ENCODE measurements around the gene TNXB.

The TNXB gene, protein sequence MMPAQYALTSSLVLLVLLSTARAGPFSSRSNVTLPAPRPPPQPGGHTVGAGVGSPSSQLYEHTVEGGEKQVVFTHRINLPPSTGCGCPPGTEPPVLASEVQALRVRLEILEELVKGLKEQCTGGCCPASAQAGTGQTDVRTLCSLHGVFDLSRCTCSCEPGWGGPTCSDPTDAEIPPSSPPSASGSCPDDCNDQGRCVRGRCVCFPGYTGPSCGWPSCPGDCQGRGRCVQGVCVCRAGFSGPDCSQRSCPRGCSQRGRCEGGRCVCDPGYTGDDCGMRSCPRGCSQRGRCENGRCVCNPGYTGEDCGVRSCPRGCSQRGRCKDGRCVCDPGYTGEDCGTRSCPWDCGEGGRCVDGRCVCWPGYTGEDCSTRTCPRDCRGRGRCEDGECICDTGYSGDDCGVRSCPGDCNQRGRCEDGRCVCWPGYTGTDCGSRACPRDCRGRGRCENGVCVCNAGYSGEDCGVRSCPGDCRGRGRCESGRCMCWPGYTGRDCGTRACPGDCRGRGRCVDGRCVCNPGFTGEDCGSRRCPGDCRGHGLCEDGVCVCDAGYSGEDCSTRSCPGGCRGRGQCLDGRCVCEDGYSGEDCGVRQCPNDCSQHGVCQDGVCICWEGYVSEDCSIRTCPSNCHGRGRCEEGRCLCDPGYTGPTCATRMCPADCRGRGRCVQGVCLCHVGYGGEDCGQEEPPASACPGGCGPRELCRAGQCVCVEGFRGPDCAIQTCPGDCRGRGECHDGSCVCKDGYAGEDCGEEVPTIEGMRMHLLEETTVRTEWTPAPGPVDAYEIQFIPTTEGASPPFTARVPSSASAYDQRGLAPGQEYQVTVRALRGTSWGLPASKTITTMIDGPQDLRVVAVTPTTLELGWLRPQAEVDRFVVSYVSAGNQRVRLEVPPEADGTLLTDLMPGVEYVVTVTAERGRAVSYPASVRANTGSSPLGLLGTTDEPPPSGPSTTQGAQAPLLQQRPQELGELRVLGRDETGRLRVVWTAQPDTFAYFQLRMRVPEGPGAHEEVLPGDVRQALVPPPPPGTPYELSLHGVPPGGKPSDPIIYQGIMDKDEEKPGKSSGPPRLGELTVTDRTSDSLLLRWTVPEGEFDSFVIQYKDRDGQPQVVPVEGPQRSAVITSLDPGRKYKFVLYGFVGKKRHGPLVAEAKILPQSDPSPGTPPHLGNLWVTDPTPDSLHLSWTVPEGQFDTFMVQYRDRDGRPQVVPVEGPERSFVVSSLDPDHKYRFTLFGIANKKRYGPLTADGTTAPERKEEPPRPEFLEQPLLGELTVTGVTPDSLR (N-terminal part only)

GRCh38 chr6:32109114-32109764 is at the start of gene TNXB:
Gene TNXB (minus strand): TSS chr6:32109338. CDS start chr6:32098198, 11,140 bp downstream.
- no peak for DNase-seq (ENCODE audit: low read depth in 2 of 2, low spot score in 1 of 2)

DNA sequence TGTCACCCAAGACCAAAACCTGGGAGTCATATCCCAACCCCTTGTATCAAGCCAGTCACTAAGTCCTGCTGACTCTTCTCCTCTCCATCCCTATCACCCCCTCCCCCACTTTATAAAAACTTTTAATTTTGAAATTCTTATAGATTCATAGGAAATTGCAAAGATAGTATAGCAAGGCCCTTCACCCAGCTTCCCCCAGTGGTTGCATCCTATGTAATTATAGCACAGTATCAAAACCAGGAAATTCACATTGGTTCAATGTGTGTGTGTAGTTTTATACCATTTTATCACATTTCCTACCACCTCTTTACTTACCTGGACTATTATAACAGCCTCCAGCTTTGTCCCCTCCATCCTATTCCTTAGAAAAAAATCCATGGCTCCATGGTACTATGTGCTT is 48.9 kb upstream of the TNXB start:
- no peak for DNase-seq (ENCODE audit: low read depth in 2 of 2, low spot score in 1 of 2)

GRCh38 chr6:32156891-32157290 is 47.8 kb upstream of the TNXB start:
- no peak for DNase-seq (ENCODE audit: low read depth in 2 of 2, low spot score in 1 of 2)

GRCh38 chr6:32154514-32155161 is 45.5 kb upstream of the TNXB start:
- DNase-seq (ENCODE audit: low read depth in 2 of 2, low spot score in 1 of 2): peak in 1 of 2 donors; percentile 48

DNA sequence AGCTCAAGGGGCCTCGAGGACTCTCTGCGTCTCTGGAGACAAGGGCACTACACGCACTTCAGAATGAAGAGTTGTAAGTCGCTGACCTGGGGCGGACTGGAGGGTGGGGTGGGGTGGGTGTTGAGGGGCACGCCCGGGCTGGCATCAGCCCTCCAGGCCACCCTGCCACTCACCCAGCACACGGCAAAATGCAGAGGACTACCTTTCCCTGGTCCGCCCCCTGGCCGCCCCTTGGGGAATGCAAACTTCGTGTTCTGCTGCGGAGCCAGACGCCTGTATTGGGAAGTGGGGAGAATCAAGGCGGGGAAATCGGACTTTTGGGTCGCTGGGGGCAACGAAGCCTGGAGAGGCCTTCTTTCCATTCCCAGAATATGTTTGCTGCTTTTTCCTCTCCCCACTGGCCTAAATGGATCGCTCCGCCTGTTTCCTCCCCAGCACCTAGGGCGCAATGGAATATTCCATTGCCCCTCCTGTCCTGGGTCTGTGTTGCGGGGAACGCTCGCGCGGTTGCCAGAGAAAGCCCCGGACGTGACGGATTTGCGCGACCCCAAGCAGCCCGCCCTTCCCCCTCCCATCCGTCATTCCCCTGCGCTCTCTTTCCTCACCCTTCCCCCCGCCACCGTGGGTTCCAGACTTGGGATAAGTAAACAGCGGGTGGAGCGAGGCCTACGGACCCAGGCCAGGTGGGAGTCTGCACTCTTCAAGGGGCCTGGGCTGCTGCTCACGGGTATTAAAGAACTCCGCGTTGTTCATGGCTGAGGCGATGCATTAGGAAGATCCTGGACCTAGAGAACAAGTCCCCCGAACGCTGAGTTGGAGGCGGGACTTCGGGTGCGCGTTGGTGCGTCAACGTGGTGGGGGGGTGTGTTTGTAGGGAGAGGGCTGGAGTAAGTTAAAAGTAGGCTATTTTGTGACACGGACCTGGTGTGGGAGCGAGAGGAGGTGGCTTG is 44.7 kb upstream of the TNXB start, which contains the start of gene PPT2:
Gene PPT2, plus strand, starts transcription at position 578 of the 950 bp plus-strand sequence. CDS start 454 bp downstream, outside the sequence.
- peak; percentile 39 to 69 for DNase-seq (ENCODE audit: low read depth in 2 of 2, low spot score in 1 of 2)

- DNase-seq (ENCODE audit: low read depth in 2 of 2, low spot score in 1 of 2): no peak
Measured at GRCh38 chr6:32152769-32153563, 43.8 kb upstream of the TNXB start.

GRCh38 chr6:32151863-32152768 is 43.0 kb upstream of the TNXB start, which contains the start of gene PRRT1:
Gene PRRT1 (minus strand): TSS chr6:32151939. CDS start chr6:32151827, 112 bp downstream.
- DNase-seq (ENCODE audit: low read depth in 2 of 2, low spot score in 1 of 2): no peak

DNA sequence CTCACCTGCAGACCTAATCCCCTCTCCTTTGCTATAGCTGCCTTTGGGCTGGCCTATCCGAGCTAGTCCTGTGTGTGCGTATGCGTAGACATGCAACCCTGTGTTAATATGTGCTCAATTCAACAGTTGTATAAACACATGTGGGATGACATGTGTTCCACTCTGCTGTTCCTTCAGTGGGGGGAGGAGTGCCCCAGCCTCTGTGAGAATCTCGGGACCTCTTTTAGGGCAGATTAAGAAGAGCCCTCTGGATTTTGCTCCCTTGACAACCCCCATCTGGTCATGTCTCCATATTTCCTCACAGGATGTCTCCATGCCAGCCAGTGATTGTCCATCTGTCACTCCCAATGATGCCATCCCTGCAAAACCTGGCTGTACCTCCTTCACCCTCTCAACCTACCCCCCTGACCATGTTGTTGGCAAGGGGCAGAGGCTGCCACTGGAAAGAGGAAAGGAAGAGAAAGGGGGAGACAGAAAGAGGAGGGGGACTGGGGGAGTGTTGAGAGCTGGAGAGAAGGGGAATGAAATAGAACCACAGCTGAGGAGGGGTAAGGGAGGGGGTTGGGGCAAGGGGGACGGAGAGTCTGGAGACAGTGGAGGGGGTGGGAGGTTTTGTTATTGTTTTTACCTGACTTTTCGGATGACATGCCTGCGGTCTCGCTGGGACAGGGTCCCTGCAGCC is 42.2 kb upstream of the TNXB start:
- no peak for DNase-seq (ENCODE audit: low read depth in 2 of 2, low spot score in 1 of 2)

- DNase-seq (ENCODE audit: low read depth in 2 of 2, low spot score in 1 of 2): no peak
Measured at GRCh38 chr6:32149932-32150870, 41.1 kb upstream of the TNXB start.

- no peak for DNase-seq (ENCODE audit: low read depth in 2 of 2, low spot score in 1 of 2)
Measured at GRCh38 chr6:32149092-32149755, 40.1 kb upstream of the TNXB start.

GRCh38 chr6:32148289-32149091 is 39.4 kb upstream of the TNXB start:
- DNase-seq (ENCODE audit: low read depth in 2 of 2, low spot score in 1 of 2): peak in 1 of 2 donors; percentile 36

DNA sequence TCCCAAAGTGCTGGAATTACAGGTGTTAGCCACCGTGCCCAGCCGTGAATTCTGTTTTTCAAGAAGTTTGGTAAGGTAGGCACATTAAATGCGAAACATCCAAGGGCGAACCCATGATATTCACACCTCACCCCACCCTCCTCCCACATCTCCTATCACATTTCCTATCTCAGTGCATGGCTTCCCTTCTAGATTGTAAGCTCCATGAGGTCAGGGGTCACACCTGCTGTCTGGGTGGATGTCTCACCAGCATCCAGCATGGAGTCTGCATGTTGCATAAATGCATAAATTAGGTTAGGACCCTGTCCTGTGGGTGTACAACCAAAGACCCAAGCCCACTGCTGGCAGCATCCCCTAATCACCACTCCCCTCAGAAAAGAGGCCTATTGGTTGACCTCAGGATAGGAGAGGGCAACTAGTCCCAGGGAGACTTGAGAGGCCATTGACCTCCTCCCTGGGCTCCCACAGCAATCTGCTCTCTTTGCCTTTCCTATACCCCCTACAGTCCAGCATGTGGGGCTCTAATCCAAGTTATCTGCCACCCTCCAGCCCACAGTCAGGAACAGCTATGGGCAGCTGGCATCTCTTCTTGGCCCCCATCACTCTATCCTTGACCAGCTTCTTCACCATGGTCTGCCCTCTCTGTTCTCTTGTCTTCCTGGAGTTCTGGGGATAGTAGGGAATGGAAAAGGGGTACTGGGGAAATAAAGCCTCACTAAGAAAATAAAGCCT is 38.4 kb upstream of the TNXB start:
- no peak for DNase-seq (ENCODE audit: low read depth in 2 of 2, low spot score in 1 of 2)

DNA sequence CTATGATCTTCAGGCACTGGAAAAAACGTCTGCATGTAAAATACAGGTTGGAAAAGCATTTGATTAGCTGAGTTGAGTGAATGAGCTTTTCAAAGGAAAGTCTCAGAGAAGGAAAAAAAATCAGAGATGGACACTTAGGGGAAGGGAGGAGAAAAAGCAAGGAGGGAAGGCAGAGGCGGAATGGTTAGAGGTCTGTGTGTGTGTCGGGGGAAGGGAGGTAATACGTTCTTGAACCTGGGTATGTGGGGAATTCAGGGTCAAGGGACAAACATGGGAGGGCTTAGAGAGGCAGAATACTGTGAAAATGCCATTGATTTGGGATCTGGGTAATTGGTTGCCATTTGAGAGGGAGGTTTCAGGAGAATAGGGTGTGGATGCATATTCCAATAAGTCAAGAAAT is 37.5 kb upstream of the TNXB start:
- no peak for DNase-seq (ENCODE audit: low read depth in 2 of 2, low spot score in 1 of 2)
